HG03045 (cell line): ENCODE data around the gene FLOT2.
"Not testable (repeated sequence)": the region's sequence is repeated elsewhere in the genome, so short reads cannot be mapped to it uniquely, and the experiment has no call there.

Source experiments
- ATAC-seq: cut with Tn5 transposase; IDR thresholded peaks from one replicate; pipeline ENCODE4 v1.9.1; 2021; ENCODE audit warnings: mild to moderate bottlenecking, moderate library complexity; ENCODE audit not compliant: unreplicated experiment

FLOT2 gene

GRCh38 chr17:28853295-28853694, 44.2 kb downstream of the FLOT2 start:
- ATAC-seq: no peak

DNA sequence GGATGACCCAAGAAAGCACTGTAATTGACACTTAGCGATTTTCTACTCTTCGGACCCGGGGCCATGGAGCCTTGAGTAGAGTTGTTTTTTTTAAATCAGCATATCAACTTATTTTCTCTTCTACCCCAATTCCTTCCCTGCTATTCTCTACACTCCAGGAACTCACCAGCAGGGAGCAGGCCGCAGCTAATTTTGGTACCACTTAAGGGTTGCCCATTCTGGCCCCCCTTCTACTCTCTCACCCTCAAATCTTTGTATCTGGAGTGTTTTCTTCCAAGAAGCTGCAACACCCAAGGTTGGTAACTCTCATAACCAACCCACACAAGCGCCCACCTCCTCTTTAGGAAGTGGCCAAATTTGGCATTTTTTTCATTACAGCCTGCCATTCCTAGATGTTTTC, 48.3 kb downstream of the FLOT2 start:
- ATAC-seq: no peak

DNA sequence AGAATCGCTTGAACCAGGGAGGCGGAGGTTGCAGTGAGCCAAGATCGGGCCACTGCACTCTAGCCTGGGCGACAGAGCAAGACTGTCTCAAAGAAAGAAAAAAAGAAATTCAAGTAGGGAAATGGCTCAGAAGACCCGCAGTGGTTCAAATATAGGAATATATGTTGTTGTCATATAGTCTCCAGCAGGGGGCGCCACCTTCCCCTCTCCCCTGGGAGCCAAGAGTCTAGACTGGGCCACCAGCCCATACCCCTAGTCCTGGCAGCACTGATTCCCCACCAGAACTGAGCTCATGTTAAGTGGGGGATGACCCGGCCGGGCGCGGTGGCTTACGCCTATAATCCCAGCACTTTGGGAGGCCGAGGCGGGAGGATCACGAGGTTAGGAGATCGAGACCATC, 48.9 kb downstream of the FLOT2 start:
- not testable (repeated sequence) for ATAC-seq

GRCh38 chr17:28846699-28847098, 50.8 kb downstream of the FLOT2 start:
- ATAC-seq: not testable (repeated sequence)

DNA sequence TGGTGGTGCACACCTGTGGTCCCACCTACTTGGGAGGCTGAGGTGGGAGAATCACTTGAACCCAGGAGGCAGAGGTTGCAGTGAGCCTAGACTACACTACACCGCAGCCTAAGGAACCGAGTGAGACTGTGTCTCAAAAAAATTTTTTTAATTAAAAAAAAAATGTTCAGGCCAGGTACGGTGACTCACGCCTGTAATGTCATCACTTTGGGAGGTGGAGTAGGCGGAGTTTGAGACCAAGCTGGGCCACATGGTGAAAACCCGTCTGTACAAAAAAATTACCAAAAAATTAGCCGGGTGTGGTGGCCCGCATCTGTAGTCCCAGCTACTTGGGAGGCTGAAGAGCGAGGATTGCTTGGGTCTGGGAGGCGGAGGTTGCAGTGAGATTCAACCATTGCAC, 51.3 kb downstream of the FLOT2 start:
- no peak for ATAC-seq

GRCh38 chr17:28843816-28844148, 53.8 kb downstream of the FLOT2 start:
- ATAC-seq: no peak

- peak; percentile 88 for ATAC-seq
Measured at GRCh38 chr17:28842282-28843012, 55.1 kb downstream of the FLOT2 start, which contains the start of gene FAM222B. TSS of gene FAM222B (minus strand) at chr17:28842790. CDS start at chr17:28766667, 76,123 bp downstream.

- ATAC-seq: no peak
Measured at GRCh38 chr17:28841901-28842281, 55.6 kb downstream of the FLOT2 start.

DNA sequence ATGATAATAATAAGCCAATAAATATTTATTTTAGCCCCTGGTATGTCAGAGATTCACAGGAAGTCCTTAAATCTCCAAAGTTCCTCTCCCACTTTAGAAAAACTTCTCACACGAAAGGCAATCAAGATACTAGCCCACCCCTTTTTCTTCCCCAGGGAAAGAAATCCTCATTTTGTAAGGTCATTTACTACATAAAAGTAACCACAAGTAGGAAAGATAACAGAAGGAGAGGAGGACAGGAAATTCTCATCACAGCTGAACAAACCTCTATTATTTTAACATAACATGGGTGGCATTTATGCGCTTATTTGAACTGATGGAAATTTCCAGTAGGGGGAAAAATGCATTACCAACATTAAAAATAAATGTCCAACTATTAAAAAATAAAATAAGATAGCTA, 58.3 kb downstream of the FLOT2 start:
- ATAC-seq: no peak

DNA sequence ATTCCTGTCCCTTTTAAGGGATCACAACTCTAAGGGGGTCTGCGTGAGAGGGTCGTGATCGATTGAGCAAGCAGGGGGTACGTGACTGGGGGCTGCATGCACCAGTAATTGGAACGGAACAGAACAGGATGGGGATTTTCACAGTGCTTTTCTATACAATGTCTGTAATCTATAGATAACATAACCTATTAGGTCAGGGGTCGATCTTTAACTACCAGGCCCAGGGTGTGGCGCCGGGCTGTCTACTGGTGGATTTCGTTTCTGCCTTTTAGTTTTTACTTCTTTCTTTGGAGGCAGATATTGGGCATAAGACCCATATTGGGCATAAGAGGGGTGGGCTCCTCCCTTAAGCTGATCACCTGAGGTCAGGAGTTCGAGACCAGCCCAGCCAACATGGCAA, 61.0 kb downstream of the FLOT2 start:
- not testable (repeated sequence) for ATAC-seq

GRCh38 chr17:28834420-28834819, 63.1 kb downstream of the FLOT2 start:
- no peak for ATAC-seq
